Spleen (tissue), 11 donors: ENCODE measurements around the gene BIRC6. TPM values are rescaled to one million over a fixed set of nuclear protein-coding genes. Genes with fewer than 3 reads are reported as not detected.

ENCODE experiments used
- DNase-seq: peaks from one replicate; pipeline ENCODE4 v3.0.0-alpha.2; 2020
- H3K27ac ChIP-seq, 8 donors: fragments of 200-600 bp; sonication (generic) in 7 of 8; 1 replicate in 4 of 8; 2 replicates in 4 of 8; pipeline versions ENCODE4 v1.5.0 to v1.8.0; 2016 to 2021; ENCODE audit warnings: inconsistent platforms in 4 of 8, mild to moderate bottlenecking in 4 of 8, moderate library complexity in 1 of 8
- H3K27me3 ChIP-seq, 7 donors: fragments of 200-600 bp; sonication (generic) in 6 of 7; replicated peaks in 1 of 7; 1 replicate in 4 of 7; 2 replicates in 3 of 7; pipeline versions ENCODE4 v1.5.0 to v1.8.0; 2016 to 2021; ENCODE audit warnings: inconsistent platforms in 3 of 7, mild to moderate bottlenecking in 1 of 7
- H3K36me3 ChIP-seq, 6 donors: fragments of 200-600 bp; sonication (generic) in 5 of 6; 1 replicate in 4 of 6; 2 replicates in 2 of 6; pipeline versions ENCODE4 v1.5.0 to v1.8.0; 2016 to 2021; ENCODE audit warnings: inconsistent platforms in 2 of 6
- H3K4me1 ChIP-seq, 6 donors: fragments of 200-600 bp; sonication (generic) in 5 of 6; 1 replicate in 3 of 6; 2 replicates in 3 of 6; pipeline versions ENCODE4 v1.5.0 to v1.8.0; 2016 to 2021; ENCODE audit warnings: inconsistent platforms in 3 of 6
- H3K4me3 ChIP-seq, 8 donors: fragments of 200-600 bp; sonication (generic) in 7 of 8; 1 replicate in 4 of 8; 2 replicates in 4 of 8; pipeline versions ENCODE4 v1.5.0 to v1.8.0; 2016 to 2021; ENCODE audit warnings: inconsistent platforms in 4 of 8, mild to moderate bottlenecking in 4 of 8, moderate library complexity in 2 of 8
- H3K9me3 ChIP-seq, 8 donors: fragments of 200-600 bp; sonication (generic) in 7 of 8; 1 replicate in 4 of 8; 2 replicates in 4 of 8; pipeline versions ENCODE4 v1.5.0 to v1.8.0; 2016 to 2021; ENCODE audit warnings: inconsistent platforms in 4 of 8
- CTCF ChIP-seq, 11 experiments: fragments of 200-600 bp in 7 of 11; fragments of 450-650 bp in 4 of 11; sonication (generic) in 4 of 11; IDR thresholded peaks in 8 of 11; conservative IDR thresholded peaks in 3 of 11; 1 replicate in 7 of 11; 2 replicates in 4 of 11; pipeline versions ENCODE4 v1.4.0 to v1.8.0; 2016 to 2021; ENCODE audit warnings: antibody characterized with exemption in 11 of 11, inconsistent platforms in 4 of 11, mild to moderate bottlenecking in 1 of 11
- POLR2A ChIP-seq, 3 donors: fragments of 450-650 bp; IDR thresholded peaks; one replicate each; pipeline ENCODE4 v1.5.1; 2017; ENCODE audit warnings: antibody characterized with exemption in 3 of 3, mild to moderate bottlenecking in 1 of 3
- POLR2AphosphoS5 ChIP-seq, 3 donors: sonication (generic); formaldehyde crosslinking; IDR thresholded peaks; one replicate each; pipeline ENCODE4 v1.5.1; 2017; ENCODE audit warnings: antibody characterized with exemption in 3 of 3
- WGBS, 5 donors: extraction: QIAGEN DNeasy Blood & Tissue Kit in 3 of 5; methylation state at CpG; one replicate each; pipeline versions ENCODE4 v1.1.5 to v1.1.7; 2013 to 2018; 5-methylcytosine and 5-hydroxymethylcytosine counted together
- intact Hi-C: fragments of 100-400 bp; cut with DNase I; formaldehyde crosslinking; loops from one replicate; pipeline ENCODE4 v1.15.0; 2023; ENCODE audit warnings: low total_unique reads
- polyA plus RNA-seq, 3 donors: library from polyadenylated mRNA; stranded (reverse); fragments of 200-250 nt; gene quantifications; one replicate each; pipeline ENCODE4 v1.2.1, GENCODE V29; 2013
- total RNA-seq, 7 donors: library from RNA; depleted of rRNA in 3 of 7; stranded (reverse); fragments of >200 nt in 3 of 7; fragmentation: NEBNext Ultra II Directional in 4 of 7; extraction: Animal tissue kit (Norgen Biotek cat#: 25700) in 4 of 7; gene quantifications; one replicate each; pipeline versions ENCODE4 v1.1.0 to v1.2.1, GENCODE V29; 2016 to 2021
- donor health status: healthy with polysubstance abuse.
- donor health status: DM: no; HTN: no; CAD: no; lungs with moderate emphysema.
- donor health status: DM: no; HTN: no; CAD: no.
- donor health status: Bipolar disorder and iron deficiency.
- donor health status: healthy.
- donor health status: DM: no; HTN: no; CAD: no.
- donor health status: DM: yes; HTN: yes; CAD: no.

The BIRC6 gene
- total and polyA plus RNA-seq, 10 donors: 17.8 to 226 (median 155) TPM

DNA sequence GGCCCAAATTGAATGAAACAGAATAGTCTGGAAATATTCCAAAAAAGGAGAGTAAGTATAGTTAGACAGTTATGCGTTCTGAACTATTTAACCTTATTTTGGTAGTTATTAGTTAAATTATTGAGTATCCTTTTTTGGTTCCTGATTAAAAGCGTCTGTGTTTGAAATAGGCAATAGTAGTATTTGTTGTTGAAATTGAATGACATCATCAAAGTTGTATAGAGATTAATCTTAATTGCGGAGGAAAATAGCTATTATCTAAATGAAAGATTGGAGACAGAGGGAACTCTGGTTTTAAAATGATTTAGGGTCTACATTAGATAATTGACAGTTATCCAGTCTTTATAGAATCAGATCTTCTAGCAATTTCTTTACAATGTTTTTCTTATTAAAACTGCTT lies 115.8 kb downstream of the BIRC6 start:
- 57 to 64% (median 62%) methylated on average over 3 of the region's 3 CpGs for WGBS, 5 donors
- peaks cover 3 to 99% (median 44%) of the 10 kb centered on the region in 6 donors for H3K36me3 ChIP-seq
- no peaks in the 10 kb centered on the region for H3K27me3 ChIP-seq
- no peaks in the 10 kb centered on the region for H3K9me3 ChIP-seq
- H3K4me1 ChIP-seq: no peaks in the 10 kb centered on the region
- intact Hi-C loops: no loop called here
- TF ChIP-seq POLR2AphosphoS5 (IDR thresholded peaks at IDR 0.05): no peak
- TF ChIP-seq CTCF (IDR thresholded peaks at IDR 0.05 in 8 of 11, conservative IDR thresholded peaks at IDR 0.05 in 3 of 11): no peak
- no peak for TF ChIP-seq POLR2A (IDR thresholded peaks at IDR 0.05)
- no peak overlapping the region for H3K4me3 ChIP-seq
- H3K27ac ChIP-seq: no peak overlapping the region
- DNase-seq: no peak

DNA sequence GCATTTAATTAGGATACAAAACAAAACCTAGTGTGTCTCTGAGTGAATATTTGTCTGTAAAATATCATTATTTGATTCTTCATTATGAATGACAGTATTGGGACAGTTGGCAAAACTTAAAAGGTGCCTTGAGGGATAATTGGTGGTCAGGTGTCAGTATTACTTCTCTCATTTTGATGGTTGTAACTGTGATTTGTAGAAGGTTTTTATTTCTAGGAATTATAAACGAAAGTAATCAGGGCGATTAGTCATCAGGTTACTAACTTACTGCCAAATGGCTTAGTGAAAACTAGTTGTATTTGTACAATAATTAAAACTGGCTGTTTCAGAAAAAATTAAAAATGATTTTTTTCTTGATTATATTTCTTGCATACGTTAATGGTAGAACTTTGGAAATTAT lies 117.6 kb downstream of the BIRC6 start:
- TF ChIP-seq CTCF (IDR thresholded peaks at IDR 0.05 in 8 of 11, conservative IDR thresholded peaks at IDR 0.05 in 3 of 11): no peak
- no peak for TF ChIP-seq POLR2A (IDR thresholded peaks at IDR 0.05)
- no peak for TF ChIP-seq POLR2AphosphoS5 (IDR thresholded peaks at IDR 0.05)
- Histone ChIP-seq H3K27me3 (no peaks in the 10 kb centered on the region), H3K27ac (no peak overlapping the region), H3K4me3 (no peak overlapping the region), H3K4me1 (no peaks in the 10 kb centered on the region), H3K9me3 (no peaks in the 10 kb centered on the region), H3K36me3 (peaks cover 0 to 99% (median 46%) of the 10 kb centered on the region in 6 donors)
- 83 to 92% (median 89%) methylated on average over 3 of the region's 3 CpGs for WGBS, 5 donors
- DNase-seq: no peak
- intact Hi-C loops: no loop called here

DNA sequence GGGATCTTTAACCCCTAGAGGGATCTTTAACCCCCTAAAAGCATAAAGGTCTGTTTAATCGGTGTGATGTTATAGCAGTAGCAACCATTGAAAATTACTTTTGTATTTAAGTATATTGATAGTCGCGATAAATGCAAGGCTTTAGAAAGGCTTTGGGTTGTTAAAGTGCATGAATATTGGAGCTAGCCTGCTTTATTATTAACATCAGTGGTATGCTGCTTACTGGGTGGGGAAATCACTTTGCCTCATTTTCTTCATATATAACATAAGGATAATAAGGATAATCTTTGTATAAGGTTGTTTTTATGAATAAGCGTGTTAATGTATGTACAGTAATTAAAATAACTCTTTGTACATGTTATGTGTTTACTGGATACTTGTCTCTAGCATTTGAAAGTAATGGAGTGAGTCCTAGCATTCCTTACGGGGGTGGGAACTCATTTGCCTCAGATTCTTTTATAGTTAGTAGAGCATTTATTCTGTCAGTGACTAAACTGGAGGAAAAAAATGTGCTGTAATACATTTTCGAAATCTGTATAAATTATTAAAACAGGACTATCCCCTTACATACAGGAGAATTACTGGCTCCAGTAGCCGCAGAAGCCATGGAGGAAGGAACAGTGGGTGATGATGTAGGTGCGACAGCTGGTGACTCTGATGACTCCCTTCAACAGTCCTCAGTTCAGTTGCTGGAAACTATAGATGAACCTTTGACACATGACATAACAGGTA lies 122.2 kb downstream of the BIRC6 start:
- intact Hi-C loops: no loop called here
- H3K4me3 ChIP-seq: no peak overlapping the region
- TF ChIP-seq POLR2AphosphoS5 (IDR thresholded peaks at IDR 0.05) (no peak), POLR2A (IDR thresholded peaks at IDR 0.05) (no peak), CTCF (IDR thresholded peaks at IDR 0.05 in 8 of 11, conservative IDR thresholded peaks at IDR 0.05 in 3 of 11) (no peak)
- peaks cover 0 to 100% (median 69%) of the 10 kb centered on the region in 6 donors for H3K36me3 ChIP-seq
- H3K4me1 ChIP-seq: no peaks in the 10 kb centered on the region
- no peaks in the 10 kb centered on the region for H3K27me3 ChIP-seq
- 94 to 97% (median 96%) methylated on average over 8 of the region's 8 CpGs for WGBS, 5 donors
- DNase-seq: no peak
- no peaks in the 10 kb centered on the region for H3K9me3 ChIP-seq
- no peak overlapping the region for H3K27ac ChIP-seq

- intact Hi-C loops: no loop called here
- WGBS, 5 donors: 83 to 95% (median 91%) methylated on average over 5 of the region's 5 CpGs
- H3K36me3 ChIP-seq: peaks cover 0 to 100% (median 75%) of the 10 kb centered on the region in 6 donors
- no peaks in the 10 kb centered on the region for H3K27me3 ChIP-seq
- peaks cover 0 to 5% (median 0%) of the 10 kb centered on the region in 6 donors for H3K4me1 ChIP-seq
- no peak for DNase-seq
- H3K9me3 ChIP-seq: no peaks in the 10 kb centered on the region
- H3K27ac ChIP-seq: no peak overlapping the region
- no peak overlapping the region for H3K4me3 ChIP-seq
- TF ChIP-seq POLR2A (IDR thresholded peaks at IDR 0.05) (no peak), CTCF (IDR thresholded peaks at IDR 0.05 in 8 of 11, conservative IDR thresholded peaks at IDR 0.05 in 3 of 11) (no peak), POLR2AphosphoS5 (IDR thresholded peaks at IDR 0.05) (no peak)
These were observed 123.2 kb downstream of the BIRC6 start for GRCh38 chr2:32479993-32480392.
